HG02840 (cell line): ENCODE results near the gene DCAF5.
"Not testable (repeated sequence)": the region's sequence is repeated elsewhere in the genome, so short reads cannot be mapped to it uniquely, and the experiment has no call there.

Experiments used
- ATAC-seq: cut with Tn5 transposase; IDR thresholded peaks from one replicate; pipeline ENCODE4 v1.9.1; 2021; ENCODE audit warnings: mild to moderate bottlenecking, moderate library complexity, moderate number of reproducible peaks; ENCODE audit not compliant: unreplicated experiment, low FRiP score

DCAF5 gene

GRCh38 chr14:69044965-69045555, 107.9 kb downstream of the DCAF5 start:
- ATAC-seq: no peak

GRCh38 chr14:69044296-69044695, 108.6 kb downstream of the DCAF5 start:
- no peak for ATAC-seq

DNA sequence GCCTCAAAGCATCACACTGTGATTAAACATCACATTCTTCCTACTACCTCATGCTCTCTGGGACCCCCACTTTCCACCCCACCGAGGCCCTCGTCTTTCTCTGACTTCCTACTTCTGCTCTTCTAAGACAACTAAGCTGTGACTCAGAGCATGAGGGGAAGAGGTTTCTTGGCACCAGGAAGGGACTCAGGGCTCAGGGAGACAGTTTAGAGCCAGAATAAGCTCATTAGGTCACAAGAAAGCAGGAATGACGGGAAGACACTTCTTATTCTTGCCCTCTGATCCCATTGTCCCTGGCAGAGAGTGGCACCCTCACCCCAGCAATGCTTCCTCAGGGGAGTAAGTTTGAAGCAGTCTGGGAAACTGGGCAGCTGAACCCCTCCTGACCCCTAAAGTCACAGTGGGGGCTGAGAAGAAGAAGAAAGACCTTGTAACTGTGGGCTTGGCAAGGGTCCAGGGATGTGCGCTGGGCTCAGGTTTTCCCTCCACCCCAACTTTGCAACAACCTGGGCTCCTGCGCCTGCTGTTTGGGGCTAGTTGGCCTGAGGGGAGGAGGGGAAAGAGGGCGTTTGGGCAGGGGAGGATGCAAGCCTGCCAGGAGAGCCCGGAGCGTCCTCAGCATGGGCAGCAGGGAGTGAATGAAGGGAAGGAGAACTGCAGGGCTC, 109.2 kb downstream of the DCAF5 start:
- no peak for ATAC-seq

- no peak for ATAC-seq
Observed at GRCh38 chr14:69042787-69043444, 110.0 kb downstream of the DCAF5 start.

DNA sequence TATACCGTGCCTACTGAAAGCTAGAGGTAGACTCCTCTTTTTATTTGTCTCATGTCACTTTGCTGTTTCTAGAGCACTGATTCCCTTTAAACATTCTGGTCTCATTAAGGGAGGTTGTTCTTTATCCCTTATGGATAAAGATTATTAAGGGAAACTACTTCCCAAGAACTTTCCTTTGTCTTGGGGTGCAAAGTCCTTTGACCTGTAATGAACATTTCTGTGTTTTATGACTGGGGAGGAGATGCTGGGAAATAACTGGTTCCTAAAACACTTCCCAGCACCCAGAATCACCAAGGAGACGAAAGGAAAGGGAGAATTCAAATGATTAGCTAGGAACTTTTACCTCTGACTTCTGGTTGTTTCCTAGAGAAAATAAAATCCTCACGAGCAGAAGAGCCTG, 110.6 kb downstream of the DCAF5 start:
- no peak for ATAC-seq

GRCh38 chr14:69041783-69042182, 111.1 kb downstream of the DCAF5 start:
- no peak for ATAC-seq

GRCh38 chr14:69040353-69040752, 112.6 kb downstream of the DCAF5 start:
- ATAC-seq: no peak

- no peak for ATAC-seq
Observed at GRCh38 chr14:69039288-69039628, 113.7 kb downstream of the DCAF5 start.

- ATAC-seq: no peak
Observed at GRCh38 chr14:69038455-69039287, 114.2 kb downstream of the DCAF5 start.

- ATAC-seq: no peak
Observed at GRCh38 chr14:69037790-69038454, 115.0 kb downstream of the DCAF5 start.

- no peak for ATAC-seq
Observed at GRCh38 chr14:69036757-69037506, 116.0 kb downstream of the DCAF5 start.

DNA sequence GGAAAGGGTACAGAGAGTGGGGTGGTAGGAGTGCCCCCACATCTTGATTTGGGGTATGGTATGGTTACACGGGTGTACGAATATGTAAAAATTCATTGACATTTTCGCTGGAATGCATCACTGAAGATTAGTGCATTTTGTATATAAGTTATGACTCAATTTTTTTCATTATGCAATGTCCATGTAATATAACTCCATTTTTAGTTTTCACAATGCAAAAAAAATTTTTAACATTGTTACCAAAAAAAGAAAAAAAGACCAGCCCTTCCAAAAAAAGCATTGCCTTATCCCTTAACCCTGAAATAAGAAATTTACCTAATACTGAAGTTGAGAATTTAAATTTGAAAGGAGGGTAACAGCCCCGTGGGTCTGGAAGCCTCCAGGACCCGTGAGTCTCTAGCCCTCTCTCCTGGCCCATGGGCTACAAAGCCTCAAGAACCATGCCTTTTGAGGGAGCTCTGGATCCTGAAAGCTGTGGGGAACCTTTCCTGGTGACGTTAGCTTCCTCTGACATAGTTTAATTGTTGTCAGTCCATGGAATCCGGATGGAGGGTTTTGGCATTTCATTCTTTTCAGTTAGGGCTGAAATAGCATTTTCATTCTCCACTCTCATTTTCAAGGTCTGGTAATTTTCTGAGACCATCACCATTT, 118.2 kb downstream of the DCAF5 start:
- no peak for ATAC-seq

GRCh38 chr14:69027242-69027913, 125.5 kb downstream of the DCAF5 start:
- no peak for ATAC-seq

GRCh38 chr14:69023035-69023434, 129.9 kb downstream of the DCAF5 start:
- no peak for ATAC-seq

DNA sequence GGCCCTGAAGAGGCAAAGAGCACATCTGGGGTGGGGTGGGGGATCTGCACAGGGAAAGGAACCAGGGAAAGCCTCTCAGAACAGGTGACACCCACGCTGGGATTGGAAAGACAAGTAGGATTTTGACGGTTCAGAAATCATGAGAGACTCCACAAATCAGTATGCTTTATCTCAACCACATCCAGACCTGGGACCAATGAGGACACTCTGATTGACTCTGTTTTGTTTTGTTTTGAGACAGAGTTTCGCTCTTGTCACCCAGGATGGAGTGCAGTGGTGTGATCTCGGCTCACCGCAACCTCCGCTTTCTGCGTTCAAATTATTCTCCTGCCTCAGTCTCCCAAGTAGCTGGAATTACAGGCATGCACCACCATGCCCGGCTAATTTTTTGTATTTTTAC, 130.8 kb downstream of the DCAF5 start:
- ATAC-seq: not testable (repeated sequence)

GRCh38 chr14:69017706-69018105, 135.2 kb downstream of the DCAF5 start:
- no peak for ATAC-seq

DNA sequence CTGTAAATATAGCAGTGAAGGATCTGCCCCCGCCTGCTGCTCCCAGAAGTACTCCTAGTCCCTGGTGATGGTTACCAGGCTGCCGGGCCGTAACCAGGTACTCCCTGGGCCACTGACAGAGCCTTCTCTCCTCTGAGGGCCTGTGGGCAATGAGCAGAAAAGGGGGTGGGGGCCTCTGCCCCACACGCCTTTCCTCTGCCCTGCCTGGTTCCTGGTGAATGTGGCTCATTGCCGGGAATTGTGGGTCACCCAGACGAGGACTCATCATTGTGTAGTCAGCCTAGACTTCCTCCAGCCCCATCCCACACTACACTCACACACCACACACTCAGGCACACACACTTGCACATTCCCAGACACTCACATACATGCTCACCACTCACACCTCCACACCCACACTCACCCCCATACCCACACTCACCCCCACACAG, 138.1 kb downstream of the DCAF5 start:
- ATAC-seq: no peak

DNA sequence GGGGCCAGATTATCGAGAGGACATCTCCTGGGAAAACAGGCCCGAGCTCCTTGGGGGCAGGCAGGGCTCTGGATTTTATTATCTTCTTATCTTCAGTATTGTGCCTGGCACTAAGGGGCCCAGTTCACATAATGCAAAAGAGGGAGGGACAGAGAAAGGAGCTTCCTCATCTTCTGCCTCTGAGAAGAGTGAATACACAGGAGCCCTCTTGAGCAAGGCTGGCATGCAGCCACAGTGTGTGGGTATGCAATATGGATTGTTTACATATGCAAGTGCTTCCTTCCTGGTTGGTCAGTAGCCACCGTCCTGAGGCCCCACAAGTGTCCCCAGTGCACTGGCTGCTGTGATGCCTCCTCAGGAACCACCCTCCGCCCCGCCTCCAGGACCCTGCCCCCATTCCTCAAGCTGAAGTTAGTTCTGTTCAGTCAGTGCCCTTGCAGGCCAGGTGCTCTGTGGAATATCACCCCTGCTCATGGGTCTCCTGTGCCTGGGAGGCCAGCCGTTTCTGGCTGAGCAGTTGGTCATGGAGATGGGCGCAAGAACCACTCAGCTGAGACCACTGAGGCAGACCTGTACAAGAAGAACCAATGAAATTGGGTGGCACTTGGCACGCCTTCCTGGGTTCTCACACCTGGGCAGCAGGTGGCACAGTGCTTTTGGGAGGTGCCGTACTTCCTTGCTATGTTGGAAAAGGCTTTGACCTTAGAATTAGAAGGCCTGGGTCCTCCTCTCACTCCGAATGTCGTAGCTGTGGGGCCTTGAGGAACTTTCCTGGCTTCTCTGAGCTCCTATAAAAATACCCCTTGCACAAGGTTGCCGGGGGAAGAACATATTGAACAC, 138.8 kb downstream of the DCAF5 start:
- no peak for ATAC-seq
